Measurements from ENCODE around the gene RET.

RET gene

DNA sequence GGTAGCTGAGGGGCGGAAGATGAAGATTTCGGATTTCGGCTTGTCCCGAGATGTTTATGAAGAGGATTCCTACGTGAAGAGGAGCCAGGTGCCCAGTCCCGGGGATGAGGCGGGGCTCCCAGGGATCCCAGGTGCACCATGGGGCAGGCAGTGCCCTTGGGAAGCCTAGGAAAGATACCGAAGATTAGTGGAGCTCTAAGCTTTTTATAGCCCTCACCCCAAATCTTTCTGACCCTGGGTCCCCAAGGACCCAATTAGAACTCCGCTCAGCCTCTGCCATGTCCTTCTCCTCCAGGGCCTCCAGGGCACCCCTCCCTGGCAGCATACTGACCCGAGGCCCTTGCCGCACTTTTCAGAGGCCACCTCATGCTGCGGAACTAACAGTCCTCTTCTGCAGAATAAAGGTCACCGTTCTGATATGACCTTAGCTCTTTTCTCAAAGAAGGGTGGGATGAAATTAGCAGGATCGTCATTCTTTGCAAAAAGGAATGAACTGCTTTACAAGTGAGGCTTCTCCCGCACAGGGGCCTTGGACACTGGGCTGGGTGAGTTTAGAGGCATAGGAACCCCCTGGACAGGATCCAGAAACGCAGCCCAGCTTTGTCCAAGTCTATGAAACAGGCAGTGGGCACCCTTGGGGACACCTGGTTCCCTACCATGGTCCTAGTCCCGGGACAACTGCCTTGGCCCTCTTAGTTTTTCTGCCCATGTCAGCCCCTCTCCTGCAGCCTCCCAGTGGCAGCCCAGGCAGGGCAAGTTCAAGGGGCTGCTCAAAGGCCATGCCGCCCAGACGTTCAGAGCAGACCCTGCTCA is 43.5 kb downstream of the RET start:
- TF ChIP-seq CTCF (IDR thresholded peaks at IDR 0.05; ENCODE audit: extremely low read depth, missing control alignments), result no peak
- DNase-seq (ENCODE audit: low spot score), result no peak

DNA sequence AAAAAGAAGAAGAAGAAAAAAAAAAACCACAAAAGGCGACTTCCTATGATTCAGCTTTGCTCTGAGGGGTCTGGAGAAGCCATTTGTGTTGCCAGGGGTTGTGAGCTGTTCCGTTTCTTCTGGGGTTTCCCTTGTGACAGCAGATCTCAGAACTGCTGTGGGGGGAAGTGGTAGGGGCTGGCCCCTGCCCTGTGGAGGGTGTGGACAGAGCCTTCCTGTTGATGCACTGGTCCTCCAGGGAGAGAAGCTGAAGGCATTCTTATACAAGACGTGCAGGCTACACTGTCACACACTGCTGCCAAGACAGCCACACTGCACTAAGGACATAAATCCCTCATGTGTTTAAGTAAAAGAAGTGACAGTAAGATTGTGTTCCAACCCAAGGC is 44.1 kb downstream of the RET start:
- no peak for TF ChIP-seq CTCF (IDR thresholded peaks at IDR 0.05; ENCODE audit: extremely low read depth, missing control alignments)
- peak; percentile 88 for DNase-seq (ENCODE audit: low spot score)

GRCh38 chr10:43121444-43121843 is 44.6 kb downstream of the RET start:
- no peak for TF ChIP-seq CTCF (IDR thresholded peaks at IDR 0.05; ENCODE audit: extremely low read depth, missing control alignments)
- no peak for DNase-seq (ENCODE audit: low spot score)

- no peak for DNase-seq (ENCODE audit: low spot score)
- TF ChIP-seq CTCF (IDR thresholded peaks at IDR 0.05; ENCODE audit: extremely low read depth, missing control alignments), result no peak
These were observed 45.2 kb downstream of the RET start for GRCh38 chr10:43122096-43122495.

DNA sequence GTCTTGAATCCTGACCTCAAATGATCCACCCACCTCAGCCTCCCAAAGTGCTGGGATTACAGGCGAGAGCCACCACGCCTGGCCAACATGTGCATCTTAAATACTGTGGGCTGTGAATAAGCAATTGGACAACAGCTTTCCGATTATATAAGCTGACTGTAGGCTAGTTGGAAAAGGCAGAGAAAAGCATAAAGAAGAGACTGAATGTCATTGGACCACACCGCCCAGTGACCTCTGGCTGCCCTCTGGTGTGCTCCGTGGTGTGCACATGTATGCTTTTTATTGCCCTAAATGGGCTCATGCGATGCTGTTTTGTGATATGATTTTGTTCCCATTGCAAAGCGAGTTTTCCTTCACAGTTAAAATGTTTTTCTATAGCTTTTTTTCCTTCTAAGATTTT is 46.0 kb downstream of the RET start:
- TF ChIP-seq CTCF (IDR thresholded peaks at IDR 0.05; ENCODE audit: extremely low read depth, missing control alignments), result no peak
- no peak for DNase-seq (ENCODE audit: low spot score)

DNA sequence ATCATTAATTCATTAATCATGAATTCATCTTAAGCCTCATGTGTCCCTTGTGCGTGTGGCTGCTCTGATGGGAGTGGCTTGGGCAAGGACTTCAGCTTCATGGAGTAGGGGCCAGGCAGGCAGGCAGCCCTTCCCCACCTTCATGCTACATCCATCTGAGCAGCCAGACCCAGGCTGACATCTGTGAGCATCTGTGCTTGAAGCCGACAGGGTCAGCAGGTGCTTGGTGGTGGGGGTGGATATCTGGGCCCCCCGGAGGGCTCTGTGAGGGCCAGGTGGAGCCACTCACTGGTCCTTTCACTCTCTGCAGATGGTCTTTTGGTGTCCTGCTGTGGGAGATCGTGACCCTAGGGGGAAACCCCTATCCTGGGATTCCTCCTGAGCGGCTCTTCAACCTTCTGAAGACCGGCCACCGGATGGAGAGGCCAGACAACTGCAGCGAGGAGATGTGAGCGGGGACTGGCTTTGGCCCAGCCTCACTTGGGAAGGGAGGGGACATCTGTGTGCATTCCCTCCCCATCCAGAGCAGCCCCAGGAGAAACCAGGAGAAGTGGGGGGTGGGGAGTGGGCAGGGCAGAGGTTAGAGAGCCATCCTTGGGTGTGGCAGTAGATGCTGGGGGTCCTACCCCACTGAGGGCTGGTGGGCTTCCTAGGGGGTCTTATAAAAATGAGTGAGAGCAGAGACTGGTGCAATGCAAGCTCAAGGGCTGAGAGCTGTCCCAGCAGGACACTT is 46.7 kb downstream of the RET start:
- no peak for DNase-seq (ENCODE audit: low spot score)
- TF ChIP-seq CTCF (IDR thresholded peaks at IDR 0.05; ENCODE audit: extremely low read depth, missing control alignments), result no peak

DNA sequence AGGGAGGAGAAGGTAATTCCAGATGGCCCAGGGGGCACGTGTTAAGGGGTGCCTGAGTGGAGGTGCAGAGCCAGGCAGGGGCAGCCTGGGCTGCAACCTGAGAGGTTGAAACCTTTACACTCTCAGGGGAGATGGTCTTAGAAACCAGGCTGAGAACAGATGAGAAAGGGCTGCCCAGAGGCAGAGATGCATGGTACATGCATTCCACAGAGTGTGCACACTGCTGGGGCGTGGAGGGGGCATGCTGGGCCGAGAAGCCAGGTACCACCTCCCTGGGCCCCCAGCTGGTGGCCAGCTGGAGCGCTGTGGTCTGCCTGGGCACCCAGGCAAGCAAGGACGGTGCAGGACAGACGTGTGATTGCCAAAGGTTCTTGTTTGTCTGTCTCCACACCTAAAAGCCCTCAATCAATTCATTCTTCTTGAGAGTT is 47.2 kb downstream of the RET start:
- no peak for TF ChIP-seq CTCF (IDR thresholded peaks at IDR 0.05; ENCODE audit: extremely low read depth, missing control alignments)
- no peak for DNase-seq (ENCODE audit: low spot score)

All from GM20000 (cell line).